ENCODE measurements around the gene ZSCAN12. TPM values are rescaled to one million over a fixed set of nuclear protein-coding genes. Genes with fewer than 3 reads are reported as not detected.

The ZSCAN12 gene
- polyA plus RNA-seq, 1 donor from 2014 or later: 20.3 TPM

DNA sequence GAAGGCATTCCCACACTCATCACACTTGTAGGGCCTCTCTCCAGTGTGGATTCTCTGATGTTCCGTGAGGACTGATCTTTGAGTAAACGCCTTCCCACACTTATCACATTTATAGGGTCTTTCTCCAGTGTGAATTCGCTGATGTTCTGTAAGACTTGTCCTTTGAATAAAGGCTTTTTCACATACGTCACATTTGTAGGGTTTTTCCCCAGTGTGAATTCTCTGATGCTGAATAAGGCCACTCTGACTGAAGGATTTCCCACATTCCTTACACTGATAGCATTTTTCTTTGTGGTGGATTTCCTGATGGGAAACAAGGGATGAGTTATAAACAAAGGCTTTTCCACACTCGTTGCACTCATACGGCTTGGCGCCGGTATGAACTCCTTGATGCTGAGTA is 8.9 kb downstream of the ZSCAN12 start:
- Histone ChIP-seq H3F3A (ENCODE audit: insufficient read depth, low read length, poor library complexity, severe bottlenecking) (no peaks in the 10 kb centered on the region), H3K27ac (ENCODE audit: low read length) (no peak overlapping the region), H3K36me3 (ENCODE audit: insufficient read depth, low read length) (peaks cover 6% of the 10 kb centered on the region), H3K9me3 (ENCODE audit: low read length) (no peaks in the 10 kb centered on the region), H3K9me2 (ENCODE audit: insufficient read depth, low read length) (no peaks in the 10 kb centered on the region), H4K20me1 (ENCODE audit: insufficient read depth) (no peaks in the 10 kb centered on the region), H2AFZ (ENCODE audit: low read depth, low read length) (no peak overlapping the region), H3K9ac (ENCODE audit: low read length) (no peak overlapping the region), H3K4me2 (ENCODE audit: low read length) (no peak overlapping the region), H3K27me3 (ENCODE audit: insufficient read depth, low read depth, low read length) (no peaks in the 10 kb centered on the region), H3K79me2 (replicated peaks; ENCODE audit: insufficient read depth, low read length) (peaks cover 29% of the 10 kb centered on the region), H3K4me3 (ENCODE audit: low read length) (no peak overlapping the region)
- no peak for TF ChIP-seq EP300 (conservative IDR thresholded peaks at IDR 0.05; ENCODE audit: poor library complexity, severe bottlenecking)
- TF ChIP-seq POLR2AphosphoS5 (IDR thresholded peaks at IDR 0.05): no peak
- TF ChIP-seq, protein P1, sequence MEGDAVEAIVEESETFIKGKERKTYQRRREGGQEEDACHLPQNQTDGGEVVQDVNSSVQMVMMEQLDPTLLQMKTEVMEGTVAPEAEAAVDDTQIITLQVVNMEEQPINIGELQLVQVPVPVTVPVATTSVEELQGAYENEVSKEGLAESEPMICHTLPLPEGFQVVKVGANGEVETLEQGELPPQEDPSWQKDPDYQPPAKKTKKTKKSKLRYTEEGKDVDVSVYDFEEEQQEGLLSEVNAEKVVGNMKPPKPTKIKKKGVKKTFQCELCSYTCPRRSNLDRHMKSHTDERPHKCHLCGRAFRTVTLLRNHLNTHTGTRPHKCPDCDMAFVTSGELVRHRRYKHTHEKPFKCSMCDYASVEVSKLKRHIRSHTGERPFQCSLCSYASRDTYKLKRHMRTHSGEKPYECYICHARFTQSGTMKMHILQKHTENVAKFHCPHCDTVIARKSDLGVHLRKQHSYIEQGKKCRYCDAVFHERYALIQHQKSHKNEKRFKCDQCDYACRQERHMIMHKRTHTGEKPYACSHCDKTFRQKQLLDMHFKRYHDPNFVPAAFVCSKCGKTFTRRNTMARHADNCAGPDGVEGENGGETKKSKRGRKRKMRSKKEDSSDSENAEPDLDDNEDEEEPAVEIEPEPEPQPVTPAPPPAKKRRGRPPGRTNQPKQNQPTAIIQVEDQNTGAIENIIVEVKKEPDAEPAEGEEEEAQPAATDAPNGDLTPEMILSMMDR (IDR thresholded peaks at IDR 0.05; ENCODE audit: poor library complexity, severe bottlenecking): no peak
- TF ChIP-seq, protein P2, sequence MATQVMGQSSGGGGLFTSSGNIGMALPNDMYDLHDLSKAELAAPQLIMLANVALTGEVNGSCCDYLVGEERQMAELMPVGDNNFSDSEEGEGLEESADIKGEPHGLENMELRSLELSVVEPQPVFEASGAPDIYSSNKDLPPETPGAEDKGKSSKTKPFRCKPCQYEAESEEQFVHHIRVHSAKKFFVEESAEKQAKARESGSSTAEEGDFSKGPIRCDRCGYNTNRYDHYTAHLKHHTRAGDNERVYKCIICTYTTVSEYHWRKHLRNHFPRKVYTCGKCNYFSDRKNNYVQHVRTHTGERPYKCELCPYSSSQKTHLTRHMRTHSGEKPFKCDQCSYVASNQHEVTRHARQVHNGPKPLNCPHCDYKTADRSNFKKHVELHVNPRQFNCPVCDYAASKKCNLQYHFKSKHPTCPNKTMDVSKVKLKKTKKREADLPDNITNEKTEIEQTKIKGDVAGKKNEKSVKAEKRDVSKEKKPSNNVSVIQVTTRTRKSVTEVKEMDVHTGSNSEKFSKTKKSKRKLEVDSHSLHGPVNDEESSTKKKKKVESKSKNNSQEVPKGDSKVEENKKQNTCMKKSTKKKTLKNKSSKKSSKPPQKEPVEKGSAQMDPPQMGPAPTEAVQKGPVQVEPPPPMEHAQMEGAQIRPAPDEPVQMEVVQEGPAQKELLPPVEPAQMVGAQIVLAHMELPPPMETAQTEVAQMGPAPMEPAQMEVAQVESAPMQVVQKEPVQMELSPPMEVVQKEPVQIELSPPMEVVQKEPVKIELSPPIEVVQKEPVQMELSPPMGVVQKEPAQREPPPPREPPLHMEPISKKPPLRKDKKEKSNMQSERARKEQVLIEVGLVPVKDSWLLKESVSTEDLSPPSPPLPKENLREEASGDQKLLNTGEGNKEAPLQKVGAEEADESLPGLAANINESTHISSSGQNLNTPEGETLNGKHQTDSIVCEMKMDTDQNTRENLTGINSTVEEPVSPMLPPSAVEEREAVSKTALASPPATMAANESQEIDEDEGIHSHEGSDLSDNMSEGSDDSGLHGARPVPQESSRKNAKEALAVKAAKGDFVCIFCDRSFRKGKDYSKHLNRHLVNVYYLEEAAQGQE (IDR thresholded peaks at IDR 0.05; ENCODE audit: borderline replicate concordance): no peak
- TF ChIP-seq RAD21 (conservative IDR thresholded peaks at IDR 0.05): no peak
- no peak for TF ChIP-seq MXI1 (conservative IDR thresholded peaks at IDR 0.05; ENCODE audit: poor library complexity, severe bottlenecking)
- no peak for TF ChIP-seq SMC3 (conservative IDR thresholded peaks at IDR 0.05; ENCODE audit: poor library complexity)
- TF ChIP-seq TAF1 (IDR thresholded peaks at IDR 0.05; ENCODE audit: low read depth): no peak
- no peak for TF ChIP-seq EZH2 (IDR thresholded peaks at IDR 0.05; ENCODE audit: borderline replicate concordance, insufficient read depth, low read length, poor library complexity, severe bottlenecking)

DNA sequence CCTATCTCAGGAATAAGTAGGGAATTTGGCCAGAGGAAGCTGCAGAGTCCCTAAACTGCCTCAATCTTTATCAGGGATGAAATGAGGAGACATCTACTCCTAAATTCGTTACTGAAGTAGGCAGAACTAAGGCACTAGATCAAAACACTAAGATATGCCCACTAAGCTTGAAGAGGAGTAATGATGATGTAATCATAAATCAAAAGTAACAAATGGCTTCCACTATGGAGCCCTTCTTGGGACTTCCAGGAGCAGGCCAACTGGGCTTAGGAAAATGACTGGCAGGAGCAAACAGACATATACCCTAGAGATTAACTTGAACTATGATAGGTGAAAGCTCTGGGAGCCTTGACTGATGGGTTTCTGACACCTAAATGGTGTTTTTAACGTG is 15.4 kb downstream of the ZSCAN12 start:
- no peaks in the 10 kb centered on the region for H3K9me3 ChIP-seq (ENCODE audit: low read length)
- H3K9ac ChIP-seq (ENCODE audit: low read length): no peak overlapping the region
- H4K20me1 ChIP-seq (ENCODE audit: insufficient read depth): no peaks in the 10 kb centered on the region
- H3K4me2 ChIP-seq (ENCODE audit: low read length): no peak overlapping the region
- no peaks in the 10 kb centered on the region for H3K27me3 ChIP-seq (ENCODE audit: insufficient read depth, low read depth, low read length)
- peak overlapping the region; percentile 62 for H3K4me3 ChIP-seq (ENCODE audit: low read length)
- no peaks in the 10 kb centered on the region for H3K9me2 ChIP-seq (ENCODE audit: insufficient read depth, low read length)
- peak overlapping the region; percentile 6 for H3K27ac ChIP-seq (ENCODE audit: low read length)
- H3K36me3 ChIP-seq (ENCODE audit: insufficient read depth, low read length): peaks cover 11% of the 10 kb centered on the region
- H3F3A ChIP-seq (ENCODE audit: insufficient read depth, low read length, poor library complexity, severe bottlenecking): no peaks in the 10 kb centered on the region
- H2AFZ ChIP-seq (ENCODE audit: low read depth, low read length): no peak overlapping the region
- TF ChIP-seq EZH2 (IDR thresholded peaks at IDR 0.05; ENCODE audit: borderline replicate concordance, insufficient read depth, low read length, poor library complexity, severe bottlenecking) (no peak), TAF1 (IDR thresholded peaks at IDR 0.05; ENCODE audit: low read depth) (no peak), SMC3 (conservative IDR thresholded peaks at IDR 0.05; ENCODE audit: poor library complexity) (no peak), RAD21 (conservative IDR thresholded peaks at IDR 0.05) (no peak), MXI1 (conservative IDR thresholded peaks at IDR 0.05; ENCODE audit: poor library complexity, severe bottlenecking) (no peak), POLR2AphosphoS5 (IDR thresholded peaks at IDR 0.05) (peak; percentile 20), EP300 (conservative IDR thresholded peaks at IDR 0.05; ENCODE audit: poor library complexity, severe bottlenecking) (peak; percentile 61)
- TF ChIP-seq, protein P1 (IDR thresholded peaks at IDR 0.05; ENCODE audit: poor library complexity, severe bottlenecking): no peak
- TF ChIP-seq, protein P2 (IDR thresholded peaks at IDR 0.05; ENCODE audit: borderline replicate concordance): no peak
- no peaks in the 10 kb centered on the region for H3K79me2 ChIP-seq (replicated peaks; ENCODE audit: insufficient read depth, low read length)

Data from neural cell (in vitro differentiated cells).